HG02763 (cell line): ENCODE results near the gene ZBTB33.

Experiments used
- ATAC-seq: cut with Tn5 transposase; IDR thresholded peaks from one replicate; pipeline ENCODE4 v1.9.1; 2021; ENCODE audit warnings: mild to moderate bottlenecking, moderate library complexity; ENCODE audit not compliant: unreplicated experiment

Gene ZBTB33, protein sequence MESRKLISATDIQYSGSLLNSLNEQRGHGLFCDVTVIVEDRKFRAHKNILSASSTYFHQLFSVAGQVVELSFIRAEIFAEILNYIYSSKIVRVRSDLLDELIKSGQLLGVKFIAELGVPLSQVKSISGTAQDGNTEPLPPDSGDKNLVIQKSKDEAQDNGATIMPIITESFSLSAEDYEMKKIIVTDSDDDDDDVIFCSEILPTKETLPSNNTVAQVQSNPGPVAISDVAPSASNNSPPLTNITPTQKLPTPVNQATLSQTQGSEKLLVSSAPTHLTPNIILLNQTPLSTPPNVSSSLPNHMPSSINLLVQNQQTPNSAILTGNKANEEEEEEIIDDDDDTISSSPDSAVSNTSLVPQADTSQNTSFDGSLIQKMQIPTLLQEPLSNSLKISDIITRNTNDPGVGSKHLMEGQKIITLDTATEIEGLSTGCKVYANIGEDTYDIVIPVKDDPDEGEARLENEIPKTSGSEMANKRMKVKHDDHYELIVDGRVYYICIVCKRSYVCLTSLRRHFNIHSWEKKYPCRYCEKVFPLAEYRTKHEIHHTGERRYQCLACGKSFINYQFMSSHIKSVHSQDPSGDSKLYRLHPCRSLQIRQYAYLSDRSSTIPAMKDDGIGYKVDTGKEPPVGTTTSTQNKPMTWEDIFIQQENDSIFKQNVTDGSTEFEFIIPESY

GRCh38 chrX:120250522-120251271 is at the start of gene ZBTB33:
ZBTB33 (plus strand) TSS chrX:120250812; CDS start chrX:120253416, 2,604 bp downstream.
- ATAC-seq, result peak; percentile 94

- ATAC-seq, result no peak
These were observed 49.8 kb upstream of the ZBTB33 start for GRCh38 chrX:120200851-120201250.

DNA sequence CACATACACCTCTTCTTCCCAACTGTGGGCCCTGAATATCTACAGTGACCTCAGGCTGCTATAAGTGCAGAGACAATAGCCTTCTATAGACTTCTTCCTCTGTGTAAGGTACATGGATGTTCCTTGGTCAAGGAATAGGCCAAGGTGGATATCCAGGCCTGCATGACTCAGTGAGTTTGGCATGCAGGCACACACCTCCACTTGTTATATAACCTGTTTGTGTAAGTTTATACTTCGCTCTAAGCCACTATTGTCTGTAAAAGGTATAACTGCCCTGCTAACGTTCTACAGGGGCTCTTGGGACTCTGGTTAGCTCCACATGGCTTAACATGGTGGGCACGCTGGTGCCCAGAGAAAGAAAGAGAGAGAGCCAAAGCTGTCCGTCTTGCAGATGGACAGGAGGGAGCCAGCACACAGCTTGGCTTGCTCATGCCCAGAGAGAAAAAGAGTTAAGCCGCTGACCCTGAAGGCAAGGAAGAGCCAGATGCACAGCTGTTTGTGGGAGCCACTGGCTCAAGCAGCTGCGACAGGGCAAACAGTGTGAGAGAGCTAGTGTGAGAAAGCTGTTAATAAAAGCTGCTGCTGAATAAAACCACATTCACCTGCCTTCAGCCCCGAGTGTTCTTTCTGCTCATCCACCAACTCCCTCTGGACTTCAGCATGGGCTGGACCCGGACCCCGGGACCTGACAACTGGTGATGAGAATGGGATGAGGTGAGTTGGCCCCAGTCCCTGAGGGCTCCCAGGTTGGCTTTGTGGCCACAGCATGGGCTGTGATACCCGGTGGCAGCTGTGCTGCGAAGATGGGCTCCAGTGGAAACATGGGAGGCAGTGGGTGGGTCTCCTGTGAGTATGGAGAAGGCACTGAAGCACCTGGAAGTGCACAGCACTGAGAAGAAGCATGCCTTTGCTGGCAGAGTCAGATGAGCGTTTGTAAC is 44.5 kb upstream of the ZBTB33 start:
- ATAC-seq, result no peak

DNA sequence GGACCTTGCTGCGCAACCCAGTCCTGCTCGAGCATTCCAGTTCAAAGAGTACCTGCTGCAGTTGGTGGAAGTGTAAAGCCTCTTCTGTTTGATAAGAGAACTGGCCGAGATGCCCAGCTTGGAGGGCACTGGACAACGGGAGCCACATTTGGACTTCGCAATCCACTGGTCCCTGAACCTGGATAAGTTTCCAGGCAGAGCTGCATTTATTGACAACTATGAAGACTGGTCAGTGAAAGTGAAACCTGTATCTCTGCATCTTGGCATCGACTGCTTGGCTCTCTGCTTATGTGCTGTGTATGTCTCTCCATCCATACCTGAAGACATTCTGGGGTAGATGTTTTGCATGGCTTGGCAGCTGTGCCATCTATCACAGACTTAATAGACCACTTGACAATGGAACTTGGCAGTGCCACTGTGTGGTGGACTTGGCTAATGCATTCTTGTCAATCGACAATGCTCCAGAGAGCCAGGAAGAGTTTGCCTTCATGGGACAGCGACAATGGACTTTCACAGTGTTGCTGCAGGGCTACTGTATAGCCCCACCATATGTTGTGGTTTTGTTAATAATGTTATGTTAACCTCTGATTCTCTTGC is 43.5 kb upstream of the ZBTB33 start:
- ATAC-seq, result no peak

GRCh38 chrX:120213438-120214265 is 37.0 kb upstream of the ZBTB33 start:
- ATAC-seq, result peak; percentile 78

DNA sequence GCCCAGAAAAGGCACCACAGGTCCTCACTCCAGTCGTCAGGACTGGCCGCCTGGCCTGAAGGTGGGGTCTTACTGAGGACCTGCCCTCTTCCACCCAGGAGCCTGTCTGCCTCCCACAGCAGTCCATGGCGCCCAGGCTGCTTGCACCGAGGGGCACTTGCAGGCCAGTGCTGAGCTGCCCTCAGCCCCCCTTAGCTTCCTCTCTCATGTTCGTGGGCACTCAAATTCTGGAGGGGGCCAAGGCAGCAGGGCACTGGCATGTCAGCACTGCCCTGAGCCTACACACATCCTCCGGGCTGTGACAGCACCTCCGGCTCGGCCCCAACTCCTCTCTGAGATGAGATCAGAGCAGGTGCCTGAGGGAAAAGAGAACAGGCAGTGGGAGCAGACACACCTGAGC is 27.2 kb upstream of the ZBTB33 start:
- no peak for ATAC-seq

- no peak for ATAC-seq
These were observed 26.2 kb upstream of the ZBTB33 start for GRCh38 chrX:120224388-120224787.

- no peak for ATAC-seq
These were observed 22.3 kb upstream of the ZBTB33 start for GRCh38 chrX:120228187-120228908.

DNA sequence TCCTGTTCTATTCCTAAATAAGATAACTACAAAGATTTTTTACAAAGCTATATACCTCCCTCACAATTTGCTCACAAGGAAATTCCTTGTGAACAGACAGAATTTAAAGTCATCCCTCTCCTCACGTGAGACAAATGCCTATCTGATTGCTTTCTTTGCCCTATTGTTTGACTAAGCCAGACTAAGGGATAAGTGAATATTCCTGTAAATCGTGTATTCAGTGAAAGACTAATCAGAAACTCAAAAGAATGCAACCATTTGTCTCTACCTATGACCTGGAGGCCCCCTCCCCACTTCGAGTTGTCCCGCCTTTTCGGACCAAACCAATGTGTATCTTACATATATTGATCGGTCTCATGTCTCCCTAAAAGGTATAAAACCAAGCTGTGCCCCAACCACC is 15.3 kb upstream of the ZBTB33 start:
- ATAC-seq, result no peak

- no peak for ATAC-seq
These were observed 13.7 kb upstream of the ZBTB33 start for GRCh38 chrX:120236687-120237479.

DNA sequence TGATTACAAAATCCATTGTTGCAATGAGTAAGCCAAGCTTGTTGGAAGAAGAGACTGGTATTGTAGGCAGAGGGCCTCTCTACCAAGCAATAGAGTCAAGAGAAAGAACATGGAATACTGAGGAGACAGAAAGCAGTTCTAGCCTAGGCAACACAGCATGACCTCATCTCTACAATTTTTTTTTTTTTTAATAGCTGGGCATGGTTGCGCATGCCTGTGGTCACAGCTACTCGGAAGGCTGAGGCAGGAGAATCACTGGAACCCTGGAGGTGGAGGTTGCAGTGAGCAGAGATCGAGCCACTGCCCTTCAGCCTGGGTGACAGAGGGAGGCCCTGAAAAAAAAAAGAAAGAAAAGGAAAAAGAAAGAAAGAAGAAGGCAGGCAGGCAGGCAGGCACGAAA is 11.7 kb upstream of the ZBTB33 start:
- ATAC-seq, result no peak

GRCh38 chrX:120242813-120243212 is 7.8 kb upstream of the ZBTB33 start:
- no peak for ATAC-seq

GRCh38 chrX:120244395-120244734 is 6.2 kb upstream of the ZBTB33 start:
- ATAC-seq, result peak; percentile 8

DNA sequence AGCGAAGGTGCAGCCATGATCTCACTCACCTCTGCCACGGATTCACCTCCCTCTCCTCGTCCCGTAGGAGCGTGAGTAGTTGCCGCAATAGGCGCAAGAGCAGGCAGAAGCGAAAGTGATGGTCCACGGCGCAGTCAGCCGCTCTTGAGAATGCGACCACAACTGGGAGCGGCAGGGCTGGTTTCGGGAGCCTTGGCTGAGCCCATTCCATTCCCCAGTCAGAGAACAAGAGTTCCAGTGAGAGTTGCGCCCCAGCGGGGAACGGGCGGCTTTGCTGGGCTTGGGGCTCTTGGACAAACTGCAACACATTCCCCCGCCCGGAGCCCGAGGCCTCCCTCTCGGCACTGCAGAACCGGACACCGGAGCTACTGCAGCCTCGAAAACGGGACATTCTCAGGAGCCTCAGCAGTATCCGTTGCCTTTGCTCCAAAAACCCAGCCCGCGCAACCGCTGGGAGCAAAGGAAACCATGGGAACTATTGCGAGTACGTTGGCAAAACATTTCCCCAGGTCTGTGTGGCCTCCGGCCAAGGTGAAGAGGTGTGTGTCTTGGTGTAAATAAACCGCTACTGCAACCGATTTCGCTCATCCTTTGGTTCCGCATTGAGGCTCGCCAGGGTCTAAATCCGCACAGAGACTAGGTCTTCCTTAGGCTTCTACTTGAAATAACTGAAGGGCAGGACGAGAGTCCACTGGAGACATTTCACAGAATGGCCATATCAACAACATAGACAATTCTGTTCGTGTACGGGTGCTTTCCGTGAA is 5.7 kb upstream of the ZBTB33 start:
- peak; percentile 70 for ATAC-seq

- no peak for ATAC-seq
These were observed 929 bp downstream of the ZBTB33 start for GRCh38 chrX:120251471-120252011.

DNA sequence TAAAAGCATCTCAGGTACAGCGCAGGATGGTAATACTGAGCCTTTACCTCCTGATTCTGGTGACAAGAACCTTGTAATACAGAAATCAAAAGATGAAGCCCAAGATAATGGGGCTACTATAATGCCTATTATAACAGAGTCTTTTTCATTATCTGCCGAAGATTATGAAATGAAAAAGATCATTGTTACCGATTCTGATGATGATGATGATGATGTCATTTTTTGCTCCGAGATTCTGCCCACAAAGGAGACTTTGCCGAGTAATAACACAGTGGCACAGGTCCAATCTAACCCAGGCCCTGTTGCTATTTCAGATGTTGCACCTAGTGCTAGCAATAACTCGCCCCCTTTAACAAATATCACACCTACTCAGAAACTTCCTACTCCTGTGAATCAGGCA is 3.2 kb downstream of the ZBTB33 start:
- no peak for ATAC-seq

DNA sequence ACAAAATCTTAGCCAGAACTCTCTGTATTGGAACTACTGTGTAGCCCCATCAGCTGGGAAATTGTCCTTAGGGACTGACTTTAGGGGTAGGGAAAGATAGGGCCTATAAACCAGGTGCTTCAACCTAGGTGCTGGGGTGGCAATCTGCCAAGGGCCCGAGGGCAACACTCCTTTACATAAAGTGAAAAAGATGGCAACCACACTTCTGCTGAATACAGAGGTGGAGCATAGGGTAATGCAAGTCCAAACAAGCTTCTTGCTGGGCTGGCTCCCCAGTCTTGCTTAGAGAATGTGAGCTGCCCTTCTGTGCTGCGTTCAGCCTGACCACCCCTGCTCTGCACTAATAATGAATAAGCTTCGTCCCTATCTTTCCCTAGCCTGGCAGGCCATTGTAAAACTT is 9.8 kb downstream of the ZBTB33 start:
- no peak for ATAC-seq
